SK-N-SH treated with all-trans-retinoic acid at 6 μM for 48 hours (cell line): Measurements from ENCODE around the gene HAPLN2.

ENCODE experiments used
- ATAC-seq: fragments of 200-7000 bp; cut with Tn5 transposase; 3 replicates; pipeline ENCODE4 v1.9.1; 2020; ENCODE audit warnings: mild to moderate bottlenecking, moderate library complexity
- ARNTL ChIP-seq: fragments of 450-650 bp; formaldehyde crosslinking; IDR thresholded peaks from 2 replicates; pipeline ENCODE4 v1.5.0; 2020; ENCODE audit warnings: low read depth, mild to moderate bottlenecking, moderate library complexity, borderline replicate concordance
- BACH2 ChIP-seq: fragments of 250-450 bp; sonication (Bioruptor Pico); IDR thresholded peaks from 2 replicates; pipeline ENCODE4 v1.9.0; 2021; ENCODE audit warnings: mild to moderate bottlenecking, borderline replicate concordance
- CSDC2 ChIP-seq: fragments of 250-450 bp; sonication (Bioruptor Pico); IDR thresholded peaks from 2 replicates; pipeline ENCODE4 v1.5.0; 2020; ENCODE audit warnings: mild to moderate bottlenecking, moderate library complexity
- ESRRG ChIP-seq: fragments of 250-450 bp; sonication (Bioruptor Pico); IDR thresholded peaks from 2 replicates; pipeline ENCODE4 v1.6.1; 2021; ENCODE audit warnings: mild to moderate bottlenecking
- GLIS3 ChIP-seq: fragments of 250-450 bp; sonication (Bioruptor Pico); IDR thresholded peaks from 2 replicates; pipeline ENCODE4 v1.5.0; 2020; ENCODE audit warnings: mild to moderate bottlenecking, moderate library complexity
- ISL1 ChIP-seq: fragments of 250-450 bp; sonication (Bioruptor Pico); IDR thresholded peaks from 2 replicates; pipeline ENCODE4 v2.1.2; 2022; ENCODE audit warnings: mild to moderate bottlenecking, moderate library complexity
- PPARA ChIP-seq: fragments of 250-450 bp; sonication (Bioruptor Pico); IDR thresholded peaks from 2 replicates; pipeline ENCODE4 v1.5.0; 2020; ENCODE audit warnings: mild to moderate bottlenecking, borderline replicate concordance
- RARB ChIP-seq: fragments of 250-450 bp; sonication (Bioruptor Pico); IDR thresholded peaks from 2 replicates; pipeline ENCODE4 v1.8.0; 2021; ENCODE audit warnings: mild to moderate bottlenecking, moderate library complexity
- SNAI2 ChIP-seq: fragments of 250-450 bp; sonication (Bioruptor Pico); IDR thresholded peaks from 2 replicates; pipeline ENCODE4 v1.5.0; 2020; ENCODE audit warnings: mild to moderate bottlenecking, moderate library complexity
- TCF4 ChIP-seq: fragments of 250-450 bp; sonication (Bioruptor Pico); IDR thresholded peaks from 2 replicates; pipeline ENCODE4 v1.8.0; 2021; ENCODE audit warnings: mild to moderate bottlenecking, moderate library complexity, borderline replicate concordance
- TSHZ2 ChIP-seq: fragments of 250-450 bp; sonication (Bioruptor Pico); IDR thresholded peaks from 2 replicates; pipeline ENCODE4 v1.5.0; 2020; ENCODE audit warnings: mild to moderate bottlenecking, moderate library complexity
- ZC3H10 ChIP-seq: fragments of 250-450 bp; sonication (Bioruptor Pico); IDR thresholded peaks from 2 replicates; pipeline ENCODE4 v1.5.1; 2021; ENCODE audit warnings: mild to moderate bottlenecking, moderate library complexity
- ZFP3 ChIP-seq: fragments of 250-450 bp; sonication (Bioruptor Pico); IDR thresholded peaks from 2 replicates; pipeline ENCODE4 v1.5.0; 2020; ENCODE audit warnings: mild to moderate bottlenecking, moderate library complexity
- ZFP30 ChIP-seq: fragments of 450-650 bp; formaldehyde crosslinking; IDR thresholded peaks from 2 replicates; pipeline ENCODE4 v1.5.0; 2022; ENCODE audit warnings: mild to moderate bottlenecking, moderate library complexity
- ZNF565 ChIP-seq: fragments of 450-650 bp; formaldehyde crosslinking; conservative IDR thresholded peaks from 2 replicates; pipeline ENCODE4 v1.5.0; 2020; ENCODE audit warnings: low read depth, mild to moderate bottlenecking, moderate library complexity
- ZNF8 ChIP-seq: fragments of 450-650 bp; formaldehyde crosslinking; IDR thresholded peaks from 2 replicates; pipeline ENCODE4 v1.5.0; 2020; ENCODE audit warnings: mild to moderate bottlenecking, moderate library complexity
- TF ChIP-seq, protein P1 (sequence below): fragments of 250-450 bp; sonication (Bioruptor Pico); IDR thresholded peaks from 2 replicates; pipeline ENCODE4 v1.8.0; 2021; ENCODE audit warnings: low read depth, mild to moderate bottlenecking, moderate library complexity, borderline replicate concordance
- TF ChIP-seq, protein P2 (sequence below): fragments of 250-450 bp; sonication (Bioruptor Pico); IDR thresholded peaks from 2 replicates; pipeline ENCODE4 v1.5.1; 2021; ENCODE audit warnings: mild to moderate bottlenecking, moderate library complexity

The HAPLN2 gene

GRCh38 chr1:156655904-156656516 is 36.8 kb downstream of the HAPLN2 start:
- ATAC-seq, result no peak
- no peak for TF ChIP-seq ZNF8 (CRISPR knock-in tag)
- TF ChIP-seq, protein P1, sequence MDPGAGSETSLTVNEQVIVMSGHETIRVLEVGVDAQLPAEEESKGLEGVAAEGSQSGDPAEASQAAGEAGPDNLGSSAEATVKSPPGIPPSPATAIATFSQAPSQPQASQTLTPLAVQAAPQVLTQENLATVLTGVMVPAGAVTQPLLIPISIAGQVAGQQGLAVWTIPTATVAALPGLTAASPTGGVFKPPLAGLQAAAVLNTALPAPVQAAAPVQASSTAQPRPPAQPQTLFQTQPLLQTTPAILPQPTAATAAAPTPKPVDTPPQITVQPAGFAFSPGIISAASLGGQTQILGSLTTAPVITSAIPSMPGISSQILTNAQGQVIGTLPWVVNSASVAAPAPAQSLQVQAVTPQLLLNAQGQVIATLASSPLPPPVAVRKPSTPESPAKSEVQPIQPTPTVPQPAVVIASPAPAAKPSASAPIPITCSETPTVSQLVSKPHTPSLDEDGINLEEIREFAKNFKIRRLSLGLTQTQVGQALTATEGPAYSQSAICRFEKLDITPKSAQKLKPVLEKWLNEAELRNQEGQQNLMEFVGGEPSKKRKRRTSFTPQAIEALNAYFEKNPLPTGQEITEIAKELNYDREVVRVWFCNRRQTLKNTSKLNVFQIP (CRISPR knock-in tag), result no peak
- no peak for TF ChIP-seq ZC3H10 (CRISPR knock-in tag)
- no peak for TF ChIP-seq BACH2 (CRISPR knock-in tag)
- no peak for TF ChIP-seq CSDC2
- no peak for TF ChIP-seq ZFP3
- TF ChIP-seq PPARA (CRISPR knock-in tag), result no peak
- no peak for TF ChIP-seq ZFP30 (CRISPR knock-in tag)
- TF ChIP-seq TSHZ2 (CRISPR knock-in tag), result no peak
- TF ChIP-seq SNAI2 (CRISPR knock-in tag), result no peak
- TF ChIP-seq GLIS3 (CRISPR knock-in tag), result no peak
- TF ChIP-seq TCF4 (CRISPR knock-in tag), result no peak
- no peak for TF ChIP-seq ARNTL (CRISPR knock-in tag)
- TF ChIP-seq ISL1 (CRISPR knock-in tag), result no peak
- TF ChIP-seq, protein P2, sequence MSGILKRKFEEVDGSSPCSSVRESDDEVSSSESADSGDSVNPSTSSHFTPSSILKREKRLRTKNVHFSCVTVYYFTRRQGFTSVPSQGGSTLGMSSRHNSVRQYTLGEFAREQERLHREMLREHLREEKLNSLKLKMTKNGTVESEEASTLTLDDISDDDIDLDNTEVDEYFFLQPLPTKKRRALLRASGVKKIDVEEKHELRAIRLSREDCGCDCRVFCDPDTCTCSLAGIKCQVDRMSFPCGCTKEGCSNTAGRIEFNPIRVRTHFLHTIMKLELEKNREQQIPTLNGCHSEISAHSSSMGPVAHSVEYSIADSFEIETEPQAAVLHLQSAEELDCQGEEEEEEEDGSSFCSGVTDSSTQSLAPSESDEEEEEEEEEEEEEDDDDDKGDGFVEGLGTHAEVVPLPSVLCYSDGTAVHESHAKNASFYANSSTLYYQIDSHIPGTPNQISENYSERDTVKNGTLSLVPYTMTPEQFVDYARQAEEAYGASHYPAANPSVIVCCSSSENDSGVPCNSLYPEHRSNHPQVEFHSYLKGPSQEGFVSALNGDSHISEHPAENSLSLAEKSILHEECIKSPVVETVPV (CRISPR knock-in tag), result no peak
- no peak for TF ChIP-seq RARB (CRISPR knock-in tag)

DNA sequence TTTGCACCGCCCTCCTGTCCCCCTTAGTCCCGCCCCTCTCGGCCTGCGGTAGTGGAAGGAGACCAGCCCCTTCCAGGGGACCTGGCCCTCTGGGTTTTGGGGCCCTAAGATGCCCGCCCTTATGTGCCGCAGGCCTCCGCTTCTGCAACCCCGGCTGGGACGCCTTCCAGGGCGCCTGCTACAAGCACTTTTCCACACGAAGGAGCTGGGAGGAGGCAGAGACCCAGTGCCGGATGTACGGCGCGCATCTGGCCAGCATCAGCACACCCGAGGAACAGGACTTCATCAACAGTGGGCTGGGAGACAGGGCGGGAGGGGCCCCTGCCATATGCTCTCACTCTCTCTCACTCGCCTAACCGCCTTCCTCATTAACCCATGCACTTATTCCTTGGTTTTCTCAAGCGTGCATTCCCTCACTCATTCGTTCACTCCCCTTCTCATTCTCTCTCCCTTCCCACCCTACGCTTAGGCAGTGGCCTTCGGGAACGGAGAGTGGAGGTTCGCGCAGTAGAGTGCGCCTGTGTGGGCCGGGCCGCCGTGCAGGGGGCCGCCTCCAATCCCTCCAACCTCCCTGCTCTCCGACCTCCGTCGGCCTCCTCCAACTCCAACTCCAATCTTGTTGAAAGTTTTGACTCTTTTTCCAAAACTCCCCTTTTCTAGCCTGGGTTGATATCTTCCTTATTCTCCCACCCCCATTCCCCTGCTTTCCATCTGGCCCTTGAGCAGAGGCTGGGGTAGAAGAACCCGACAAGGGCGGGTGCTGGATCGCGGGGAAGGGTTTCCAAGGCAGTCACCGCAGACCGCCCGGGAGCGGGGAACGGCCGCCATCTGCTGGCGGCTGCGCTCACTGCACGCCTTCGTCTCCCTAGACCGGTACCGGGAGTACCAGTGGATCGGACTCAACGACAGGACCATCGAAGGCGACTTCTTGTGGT is 37.9 kb downstream of the HAPLN2 start:
- TF ChIP-seq ZC3H10 (CRISPR knock-in tag) (no peak), TCF4 (CRISPR knock-in tag) (peak; percentile 40; the same call in 1 of the 2 replicates)
- peak; percentile 58 for ATAC-seq

DNA sequence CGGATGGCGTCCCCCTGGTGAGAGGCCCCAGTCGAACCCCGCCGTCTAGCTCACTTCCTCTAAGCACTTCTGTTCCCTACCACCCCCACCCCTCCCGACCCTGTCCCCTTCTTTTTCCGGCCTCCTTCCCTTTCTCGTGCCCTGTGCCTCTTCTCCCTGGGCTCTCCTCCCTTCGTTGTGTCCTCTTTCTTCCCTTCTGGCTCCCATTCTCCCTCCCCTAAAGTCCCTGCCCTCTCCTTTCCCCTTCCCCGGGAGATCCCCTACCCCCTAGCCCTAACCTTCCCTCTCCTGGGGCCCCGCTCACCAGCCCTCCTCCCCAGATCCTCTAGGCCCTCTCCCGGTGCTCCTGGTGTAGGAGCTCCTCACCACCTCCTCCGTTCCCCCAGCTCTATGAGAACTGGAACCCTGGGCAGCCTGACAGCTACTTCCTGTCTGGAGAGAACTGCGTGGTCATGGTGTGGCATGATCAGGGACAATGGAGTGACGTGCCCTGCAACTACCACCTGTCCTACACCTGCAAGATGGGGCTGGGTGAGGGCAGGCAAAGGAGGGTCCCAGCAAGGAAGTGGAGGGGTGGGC is 38.6 kb downstream of the HAPLN2 start:
- ATAC-seq, result no peak
- no peak for TF ChIP-seq GLIS3 (CRISPR knock-in tag)
- no peak for TF ChIP-seq ISL1 (CRISPR knock-in tag)
- no peak for TF ChIP-seq ZFP3
- no peak for TF ChIP-seq PPARA (CRISPR knock-in tag)
- no peak for TF ChIP-seq ARNTL (CRISPR knock-in tag)
- TF ChIP-seq, protein P2 (CRISPR knock-in tag), result no peak
- TF ChIP-seq RARB (CRISPR knock-in tag), result no peak
- TF ChIP-seq, protein P1 (CRISPR knock-in tag), result no peak
- TF ChIP-seq ZNF565, result no peak
- TF ChIP-seq ZNF8 (CRISPR knock-in tag), result no peak
- TF ChIP-seq ESRRG (CRISPR knock-in tag), result no peak
- no peak for TF ChIP-seq TSHZ2 (CRISPR knock-in tag)
- TF ChIP-seq, all 23 proteins: peak for 0
